ENCODE data around the gene CCDC57. TPM values are rescaled to one million over a fixed set of nuclear protein-coding genes. Genes with fewer than 3 reads are reported as not detected.

CCDC57 gene
- total RNA-seq, 4 donors from 2014 or later, result 8.4 to 21.6 (median 16.4) TPM

- intact Hi-C loops (cut with DNase I), result no loop called here
- no peak for TF ChIP-seq EP300 (IDR thresholded peaks at IDR 0.05)
- TF ChIP-seq, protein P1, sequence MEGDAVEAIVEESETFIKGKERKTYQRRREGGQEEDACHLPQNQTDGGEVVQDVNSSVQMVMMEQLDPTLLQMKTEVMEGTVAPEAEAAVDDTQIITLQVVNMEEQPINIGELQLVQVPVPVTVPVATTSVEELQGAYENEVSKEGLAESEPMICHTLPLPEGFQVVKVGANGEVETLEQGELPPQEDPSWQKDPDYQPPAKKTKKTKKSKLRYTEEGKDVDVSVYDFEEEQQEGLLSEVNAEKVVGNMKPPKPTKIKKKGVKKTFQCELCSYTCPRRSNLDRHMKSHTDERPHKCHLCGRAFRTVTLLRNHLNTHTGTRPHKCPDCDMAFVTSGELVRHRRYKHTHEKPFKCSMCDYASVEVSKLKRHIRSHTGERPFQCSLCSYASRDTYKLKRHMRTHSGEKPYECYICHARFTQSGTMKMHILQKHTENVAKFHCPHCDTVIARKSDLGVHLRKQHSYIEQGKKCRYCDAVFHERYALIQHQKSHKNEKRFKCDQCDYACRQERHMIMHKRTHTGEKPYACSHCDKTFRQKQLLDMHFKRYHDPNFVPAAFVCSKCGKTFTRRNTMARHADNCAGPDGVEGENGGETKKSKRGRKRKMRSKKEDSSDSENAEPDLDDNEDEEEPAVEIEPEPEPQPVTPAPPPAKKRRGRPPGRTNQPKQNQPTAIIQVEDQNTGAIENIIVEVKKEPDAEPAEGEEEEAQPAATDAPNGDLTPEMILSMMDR (IDR thresholded peaks at IDR 0.05), result no peak
- no peak for TF ChIP-seq POLR2AphosphoS5 (IDR thresholded peaks at IDR 0.05)
- no peak for TF ChIP-seq POLR2A (IDR thresholded peaks at IDR 0.05; ENCODE audit: low read depth)
- H3K27me3 ChIP-seq, result no peaks in the 10 kb centered on the region
- H3K27ac ChIP-seq (replicated peaks in 1 of 4), result peak overlapping the region in 1 of 4 donors; percentile 30
- H3K4me1 ChIP-seq, result peaks cover 8 to 49% (median 39%) of the 10 kb centered on the region in 4 donors
- H3K4me3 ChIP-seq, result no peak overlapping the region
- peaks cover 69 to 100% (median 89%) of the 10 kb centered on the region in 4 donors for H3K36me3 ChIP-seq
- DNase-seq (ENCODE audit: extremely low spot score), result no peak
- 91% methylated on average over 11 of the region's 12 CpGs for WGBS
- no peaks in the 10 kb centered on the region for H3K9me3 ChIP-seq
Measured at GRCh38 chr17:82253179-82253544, 40.5 kb upstream of the CCDC57 start.

- Histone ChIP-seq H3K36me3 (peaks cover 75 to 100% (median 93%) of the 10 kb centered on the region in 4 donors), H3K27ac (replicated peaks in 1 of 4) (peak overlapping the region in 2 of 4 donors; percentile 27 to 62), H3K9me3 (no peaks in the 10 kb centered on the region), H3K27me3 (no peaks in the 10 kb centered on the region), H3K4me3 (no peak overlapping the region), H3K4me1 (peaks cover 11 to 50% (median 40%) of the 10 kb centered on the region in 4 donors)
- intact Hi-C loops (cut with DNase I), result no loop called here
- no peak for DNase-seq (ENCODE audit: extremely low spot score)
- WGBS, result 93% methylated on average over 22 of the region's 28 CpGs
- TF ChIP-seq POLR2AphosphoS5 (IDR thresholded peaks at IDR 0.05) (no peak), POLR2A (IDR thresholded peaks at IDR 0.05; ENCODE audit: low read depth) (no peak), EP300 (IDR thresholded peaks at IDR 0.05) (no peak)
- TF ChIP-seq, protein P1 (IDR thresholded peaks at IDR 0.05), result no peak
Measured at GRCh38 chr17:82252511-82253178, 40.0 kb upstream of the CCDC57 start.

- WGBS, result 89% methylated on average over 23 of the region's 25 CpGs
- peak overlapping the region in 3 of 4 donors; percentile 7 to 62 (median 46) for H3K27ac ChIP-seq (replicated peaks in 1 of 4)
- H3K9me3 ChIP-seq, result no peaks in the 10 kb centered on the region
- H3K4me1 ChIP-seq, result peaks cover 28 to 54% (median 48%) of the 10 kb centered on the region in 4 donors
- peaks cover 81 to 100% (median 94%) of the 10 kb centered on the region in 4 donors for H3K36me3 ChIP-seq
- H3K4me3 ChIP-seq, result no peak overlapping the region
- TF ChIP-seq POLR2A (IDR thresholded peaks at IDR 0.05; ENCODE audit: low read depth), result no peak
- no peak for TF ChIP-seq POLR2AphosphoS5 (IDR thresholded peaks at IDR 0.05)
- TF ChIP-seq, protein P1 (IDR thresholded peaks at IDR 0.05), result no peak
- no peak for TF ChIP-seq EP300 (IDR thresholded peaks at IDR 0.05)
- DNase-seq (ENCODE audit: extremely low spot score), result no peak
- no peaks in the 10 kb centered on the region for H3K27me3 ChIP-seq
- intact Hi-C loops (cut with DNase I), result no loop called here
Measured at GRCh38 chr17:82250868-82251500, 38.3 kb upstream of the CCDC57 start.

GRCh38 chr17:82249896-82250581, 37.4 kb upstream of the CCDC57 start:
- intact Hi-C loops (cut with DNase I), result no loop called here
- no peak overlapping the region for H3K4me3 ChIP-seq
- TF ChIP-seq, protein P1 (IDR thresholded peaks at IDR 0.05), result no peak
- TF ChIP-seq POLR2A (IDR thresholded peaks at IDR 0.05; ENCODE audit: low read depth) (no peak), EP300 (IDR thresholded peaks at IDR 0.05) (no peak), POLR2AphosphoS5 (IDR thresholded peaks at IDR 0.05) (no peak)
- peak overlapping the region; percentile 7 to 88 (median 20) for H3K27ac ChIP-seq (replicated peaks in 1 of 4)
- DNase-seq (ENCODE audit: extremely low spot score), result no peak
- peaks cover 30 to 64% (median 56%) of the 10 kb centered on the region in 4 donors for H3K4me1 ChIP-seq
- 74% methylated on average over 19 of the region's 33 CpGs for WGBS
- no peaks in the 10 kb centered on the region for H3K27me3 ChIP-seq
- peaks cover 87 to 100% (median 94%) of the 10 kb centered on the region in 4 donors for H3K36me3 ChIP-seq
- H3K9me3 ChIP-seq, result no peaks in the 10 kb centered on the region

All from esophagus muscularis mucosa (tissue), 4 donors.